Measurements from ENCODE around the gene DOK4.

Gene DOK4

GRCh38 chr16:57514791-57515600 lies 28.7 kb upstream of the DOK4 start:
- TF ChIP-seq GATA1 (IDR thresholded peaks at IDR 0.05; ENCODE audit: low read depth, low read length) (no peak), POLR2A (IDR thresholded peaks at IDR 0.05; ENCODE audit: low read length) (no peak)
- DNase-seq, result no peak

- TF ChIP-seq POLR2A (IDR thresholded peaks at IDR 0.05; ENCODE audit: low read length), result no peak
- TF ChIP-seq GATA1 (IDR thresholded peaks at IDR 0.05; ENCODE audit: low read depth, low read length), result no peak
- no peak for DNase-seq
Observed at GRCh38 chr16:57514371-57514770, 28.1 kb upstream of the DOK4 start.

- DNase-seq, result no peak
- no peak for TF ChIP-seq GATA1 (IDR thresholded peaks at IDR 0.05; ENCODE audit: low read depth, low read length)
- TF ChIP-seq POLR2A (IDR thresholded peaks at IDR 0.05; ENCODE audit: low read length), result no peak
Observed at GRCh38 chr16:57513371-57514102, 27.2 kb upstream of the DOK4 start.

- DNase-seq, result no peak
- TF ChIP-seq POLR2A (IDR thresholded peaks at IDR 0.05; ENCODE audit: low read length) (no peak), GATA1 (IDR thresholded peaks at IDR 0.05; ENCODE audit: low read depth, low read length) (no peak)
Observed at GRCh38 chr16:57512296-57513001, 26.2 kb upstream of the DOK4 start.

GRCh38 chr16:57510016-57510871 lies 24.0 kb upstream of the DOK4 start:
- TF ChIP-seq POLR2A (IDR thresholded peaks at IDR 0.05; ENCODE audit: low read length), result no peak
- no peak for TF ChIP-seq GATA1 (IDR thresholded peaks at IDR 0.05; ENCODE audit: low read depth, low read length)
- no peak for DNase-seq

GRCh38 chr16:57509231-57509923 lies 23.1 kb upstream of the DOK4 start:
- TF ChIP-seq GATA1 (IDR thresholded peaks at IDR 0.05; ENCODE audit: low read depth, low read length), result no peak
- TF ChIP-seq POLR2A (IDR thresholded peaks at IDR 0.05; ENCODE audit: low read length), result no peak
- no peak for DNase-seq

GRCh38 chr16:57508035-57508425 lies 21.7 kb upstream of the DOK4 start:
- no peak for DNase-seq
- TF ChIP-seq POLR2A (IDR thresholded peaks at IDR 0.05; ENCODE audit: low read length), result no peak
- no peak for TF ChIP-seq GATA1 (IDR thresholded peaks at IDR 0.05; ENCODE audit: low read depth, low read length)

GRCh38 chr16:57507136-57508034 lies 21.1 kb upstream of the DOK4 start:
- no peak for DNase-seq
- TF ChIP-seq POLR2A (IDR thresholded peaks at IDR 0.05; ENCODE audit: low read length), result no peak
- TF ChIP-seq GATA1 (IDR thresholded peaks at IDR 0.05; ENCODE audit: low read depth, low read length), result no peak

- TF ChIP-seq POLR2A (IDR thresholded peaks at IDR 0.05; ENCODE audit: low read length) (no peak), GATA1 (IDR thresholded peaks at IDR 0.05; ENCODE audit: low read depth, low read length) (no peak)
- DNase-seq, result no peak
Observed at GRCh38 chr16:57505169-57505568, 18.9 kb upstream of the DOK4 start.

GRCh38 chr16:57504491-57504890 lies 18.2 kb upstream of the DOK4 start:
- no peak for DNase-seq
- TF ChIP-seq GATA1 (IDR thresholded peaks at IDR 0.05; ENCODE audit: low read depth, low read length) (no peak), POLR2A (IDR thresholded peaks at IDR 0.05; ENCODE audit: low read length) (no peak)

GRCh38 chr16:57504001-57504400 lies 17.7 kb upstream of the DOK4 start:
- DNase-seq, result no peak

GRCh38 chr16:57503366-57503765 lies 17.1 kb upstream of the DOK4 start:
- TF ChIP-seq GATA1 (IDR thresholded peaks at IDR 0.05; ENCODE audit: low read depth, low read length) (no peak), POLR2A (IDR thresholded peaks at IDR 0.05; ENCODE audit: low read length) (no peak)
- DNase-seq, result no peak

More at GRCh38 chr16:57504001-57504400, 17.7 kb upstream of the DOK4 start:
- no peak for TF ChIP-seq GATA1 (IDR thresholded peaks at IDR 0.05; ENCODE audit: low read depth, low read length)
